ENCODE measurements around the gene SLC43A3.
"Not testable (repeated sequence)": the region's sequence is repeated elsewhere in the genome, so short reads cannot be mapped to it uniquely, and the experiment has no call there.

Gene SLC43A3

GRCh38 chr11:57376095-57377090 is 50.5 kb downstream of the SLC43A3 start:
- DNase-seq, result no peak

GRCh38 chr11:57375490-57375889 is 51.4 kb downstream of the SLC43A3 start:
- DNase-seq, result no peak

- no peak for DNase-seq
Measured at GRCh38 chr11:57374966-57375365, 52.0 kb downstream of the SLC43A3 start.

GRCh38 chr11:57373146-57373545 is 53.8 kb downstream of the SLC43A3 start:
- no peak for DNase-seq

- DNase-seq, result no peak
Measured at GRCh38 chr11:57370941-57371340, 56.0 kb downstream of the SLC43A3 start.

- no peak for DNase-seq
Measured at GRCh38 chr11:57370251-57370650, 56.7 kb downstream of the SLC43A3 start.

GRCh38 chr11:57368845-57369232 is 58.1 kb downstream of the SLC43A3 start:
- no peak for DNase-seq

- DNase-seq, result no peak
Measured at GRCh38 chr11:57368106-57368844, 58.6 kb downstream of the SLC43A3 start.

- no peak for DNase-seq
Measured at GRCh38 chr11:57364851-57365660, 61.9 kb downstream of the SLC43A3 start.

- DNase-seq, result no peak
Measured at GRCh38 chr11:57363131-57364080, 63.5 kb downstream of the SLC43A3 start.

- DNase-seq, result no peak
Measured at GRCh38 chr11:57361926-57362325, 65.0 kb downstream of the SLC43A3 start.

GRCh38 chr11:57361420-57361819 is 65.5 kb downstream of the SLC43A3 start:
- DNase-seq, result not testable (repeated sequence)

- no peak for DNase-seq
Measured at GRCh38 chr11:57360991-57361390, 65.9 kb downstream of the SLC43A3 start.

GRCh38 chr11:57359896-57360690 is 66.8 kb downstream of the SLC43A3 start:
- no peak for DNase-seq

GRCh38 chr11:57359396-57359795 is 67.5 kb downstream of the SLC43A3 start:
- no peak for DNase-seq

GRCh38 chr11:57358991-57359390 is 67.9 kb downstream of the SLC43A3 start:
- no peak for DNase-seq

- DNase-seq, result no peak
Measured at GRCh38 chr11:57358543-57358961, 68.4 kb downstream of the SLC43A3 start.

- DNase-seq, result no peak
Measured at GRCh38 chr11:57357856-57358255, 69.1 kb downstream of the SLC43A3 start.

- DNase-seq, result no peak
Measured at GRCh38 chr11:57357310-57357709, 69.6 kb downstream of the SLC43A3 start.
